HEK293 (cell line): Measurements from ENCODE around the gene MCAT.

ENCODE experiments used
- EGR2 ChIP-seq: fragments of 450-650 bp; formaldehyde crosslinking; IDR thresholded peaks from 2 replicates; pipeline ENCODE4 v1.5.1; 2016; ENCODE audit warnings: low read depth, missing biosample characterization, missing genetic modification characterization
- GLIS2 ChIP-seq: fragments of 450-650 bp; formaldehyde crosslinking; IDR thresholded peaks from 2 replicates; pipeline ENCODE4 v1.5.1; 2016; ENCODE audit warnings: missing biosample characterization, missing genetic modification characterization
- HOXC10 ChIP-seq: sonication (generic); formaldehyde crosslinking; IDR thresholded peaks from 2 replicates; pipeline ENCODE4 v1.8.1; 2023; ENCODE audit warnings: mild to moderate bottlenecking, missing genetic modification reagents
- HOXD13 ChIP-seq: sonication (generic); formaldehyde crosslinking; IDR thresholded peaks from 2 replicates; pipeline ENCODE4 v1.8.0; 2022; ENCODE audit warnings: missing genetic modification reagents, borderline replicate concordance
- KLF16 ChIP-seq: fragments of 450-650 bp; formaldehyde crosslinking; IDR thresholded peaks from 2 replicates; pipeline ENCODE4 v1.5.1; 2017; ENCODE audit warnings: missing biosample characterization, missing genetic modification characterization
- OSR2 ChIP-seq: fragments of 450-650 bp; formaldehyde crosslinking; IDR thresholded peaks from 2 replicates; pipeline ENCODE4 v1.5.1; 2016; ENCODE audit warnings: missing biosample characterization, missing genetic modification characterization
- PRDM6 ChIP-seq: fragments of 450-650 bp; formaldehyde crosslinking; IDR thresholded peaks from 2 replicates; pipeline ENCODE4 v1.5.1; 2017; ENCODE audit warnings: missing biosample characterization, missing genetic modification characterization
- REST ChIP-seq: fragments of 450-650 bp; formaldehyde crosslinking; IDR thresholded peaks from 2 replicates; pipeline ENCODE4 v1.5.1; 2016; ENCODE audit warnings: missing biosample characterization, missing genetic modification characterization
- YY2 ChIP-seq: fragments of 450-650 bp; formaldehyde crosslinking; IDR thresholded peaks from 2 replicates; pipeline ENCODE4 v1.5.1; 2016; ENCODE audit warnings: missing biosample characterization, missing genetic modification characterization
- ZBTB6 ChIP-seq: fragments of 450-650 bp; formaldehyde crosslinking; IDR thresholded peaks from 2 replicates; pipeline ENCODE4 v1.5.1; 2017; ENCODE audit warnings: missing biosample characterization, missing genetic modification characterization
- ZFP41 ChIP-seq: fragments of 450-650 bp; formaldehyde crosslinking; IDR thresholded peaks from 2 replicates; pipeline ENCODE4 v1.5.1; 2016; ENCODE audit warnings: missing biosample characterization, missing genetic modification characterization, borderline replicate concordance
- ZNF239 ChIP-seq: fragments of 450-650 bp; formaldehyde crosslinking; IDR thresholded peaks from 2 replicates; pipeline ENCODE4 v1.5.1; 2016; ENCODE audit warnings: missing biosample characterization, missing genetic modification characterization
- ZNF510 ChIP-seq: fragments of 450-650 bp; formaldehyde crosslinking; IDR thresholded peaks from 2 replicates; pipeline ENCODE4 v1.5.1; 2018; ENCODE audit warnings: mild to moderate bottlenecking, missing genetic modification characterization, missing biosample characterization; ENCODE audit not compliant: insufficient replicate concordance
- ZNF596 ChIP-seq: fragments of 450-650 bp; IDR thresholded peaks from 2 replicates; pipeline ENCODE4 v1.5.0; 2018; ENCODE audit warnings: missing biosample characterization, mild to moderate bottlenecking, missing genetic modification characterization, moderate library complexity
- ZNF658 ChIP-seq: fragments of 450-650 bp; formaldehyde crosslinking; IDR thresholded peaks from 2 replicates; pipeline ENCODE4; 2016; ENCODE audit warnings: missing biosample characterization, missing genetic modification characterization
- ZSCAN4 ChIP-seq: fragments of 450-650 bp; formaldehyde crosslinking; IDR thresholded peaks from 2 replicates; pipeline ENCODE4 v1.5.1; 2017; ENCODE audit warnings: missing biosample characterization, missing genetic modification characterization
- TF ChIP-seq, protein P1 (sequence below): fragments of 450-650 bp; formaldehyde crosslinking; IDR thresholded peaks from 2 replicates; pipeline ENCODE4 v1.5.1; 2016; ENCODE audit warnings: missing biosample characterization, missing genetic modification characterization

Gene MCAT

DNA sequence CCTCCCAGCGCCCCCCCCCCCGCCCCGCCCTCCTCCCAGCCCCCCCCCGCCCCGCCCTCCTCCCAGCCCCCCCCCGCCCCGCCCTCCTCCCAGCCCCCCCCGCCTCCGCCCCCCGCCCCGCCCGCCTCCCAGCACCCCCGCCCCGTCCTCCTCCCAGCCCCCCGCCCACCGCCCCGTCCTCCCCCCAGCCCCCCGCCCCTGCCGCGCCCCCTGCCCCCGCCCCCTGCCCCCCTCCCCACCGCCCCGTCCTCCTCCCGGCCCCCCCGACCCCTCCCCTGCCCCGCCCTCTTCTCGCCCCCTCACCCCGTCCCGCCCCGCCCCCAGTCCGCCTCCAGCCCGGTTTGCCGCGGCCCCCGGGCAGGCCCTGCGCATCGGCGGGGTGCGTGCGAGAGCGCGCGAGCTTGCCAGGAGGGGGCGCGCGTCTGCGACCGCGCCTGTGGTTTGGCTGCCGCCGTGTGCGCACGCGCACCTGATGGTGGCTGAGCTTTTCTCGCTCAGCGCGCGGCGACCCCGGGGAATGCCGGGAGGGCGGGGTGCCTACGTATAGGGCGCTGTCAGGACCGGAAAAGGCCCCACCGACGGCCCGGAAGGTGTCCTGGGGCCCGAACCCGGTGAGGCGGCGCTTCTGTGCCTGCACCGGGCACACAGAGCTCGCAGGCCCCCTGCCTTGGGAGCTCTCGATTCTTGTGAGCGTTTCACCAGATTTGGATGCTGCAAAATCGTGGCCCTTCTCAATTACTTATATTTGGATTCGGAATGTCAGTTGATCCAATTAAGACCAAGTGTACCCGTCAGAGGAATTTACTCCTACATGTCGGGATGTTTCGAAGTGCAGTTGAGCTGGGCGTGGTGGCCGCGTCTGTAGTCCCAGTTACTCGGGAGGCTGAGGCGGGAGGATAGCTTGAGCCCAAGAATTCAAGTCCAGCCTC lies 44.2 kb upstream of the MCAT start (continued):
- no peak for TF ChIP-seq YY2 (tag by site-specific recombination)
- no peak for TF ChIP-seq ZNF658 (tag by site-specific recombination)
- no peak for TF ChIP-seq ZFP41 (tag by site-specific recombination)
- TF ChIP-seq ZBTB6 (tag by site-specific recombination) = peak; percentile 30; the same call in 1 of the 2 replicates
- no peak for TF ChIP-seq HOXC10 (CRISPR knock-in tag)
- no peak for TF ChIP-seq ZNF596 (tag by site-specific recombination)
- TF ChIP-seq EGR2 (tag by site-specific recombination) = 0 out of 2 replicates have a peak, but pooled peaks have one; percentile 14
- no peak for TF ChIP-seq ZNF510 (tag by site-specific recombination)
- no peak for TF ChIP-seq PRDM6
- no peak for TF ChIP-seq REST (tag by site-specific recombination)
- TF ChIP-seq HOXD13 (CRISPR knock-in tag) = no peak
- TF ChIP-seq KLF16 (tag by site-specific recombination) = peak; percentile 81
- no peak for TF ChIP-seq ZSCAN4 (tag by site-specific recombination)
- peak; percentile 99 for TF ChIP-seq GLIS2 (tag by site-specific recombination)
- no peak for TF ChIP-seq OSR2 (tag by site-specific recombination)
- TF ChIP-seq, protein P1, sequence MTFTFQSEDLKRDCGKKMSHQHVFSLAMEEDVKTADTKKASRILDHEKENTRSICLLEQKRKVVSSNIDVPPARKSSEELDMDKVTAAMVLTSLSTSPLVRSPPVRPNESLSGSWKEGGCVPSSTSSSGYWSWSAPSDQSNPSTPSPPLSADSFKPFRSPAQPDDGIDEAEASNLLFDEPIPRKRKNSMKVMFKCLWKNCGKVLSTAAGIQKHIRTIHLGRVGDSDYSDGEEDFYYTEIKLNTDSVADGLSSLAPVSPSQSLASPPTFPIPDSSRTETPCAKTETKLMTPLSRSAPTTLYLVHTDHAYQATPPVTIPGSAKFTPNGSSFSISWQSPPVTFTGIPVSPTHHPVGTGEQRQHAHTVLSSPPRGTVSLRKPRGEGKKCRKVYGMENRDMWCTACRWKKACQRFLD (tag by site-specific recombination) = no peak
- no peak for TF ChIP-seq ZNF239 (tag by site-specific recombination)
